Astrocyte of the cerebellum (primary cell): ENCODE results near the gene PRDM12.

Experiments
- DNase-seq: peaks from one replicate; pipeline ENCODE4 v3.0.0-alpha.2; 2011; ENCODE audit warnings: low read depth
- H3K4me3 ChIP-seq: 2 replicates; pipeline ENCODE4 v1.5.1; 2011; ENCODE audit warnings: mild to moderate bottlenecking, low read depth, low read length, moderate library complexity
- in situ Hi-C: cut with HindIII; loops from 2 replicates; pipeline ENCODE4 v1.10.0; 2017; ENCODE audit warnings: low sequenced_read_pairs
- TF ChIP-seq, protein P1 (sequence below): IDR thresholded peaks from 2 replicates; pipeline ENCODE4 v1.5.1; 2012; ENCODE audit warnings: low read length, low read depth, moderate library complexity, mild to moderate bottlenecking; ENCODE audit errors: missing control alignments

PRDM12 gene

DNA sequence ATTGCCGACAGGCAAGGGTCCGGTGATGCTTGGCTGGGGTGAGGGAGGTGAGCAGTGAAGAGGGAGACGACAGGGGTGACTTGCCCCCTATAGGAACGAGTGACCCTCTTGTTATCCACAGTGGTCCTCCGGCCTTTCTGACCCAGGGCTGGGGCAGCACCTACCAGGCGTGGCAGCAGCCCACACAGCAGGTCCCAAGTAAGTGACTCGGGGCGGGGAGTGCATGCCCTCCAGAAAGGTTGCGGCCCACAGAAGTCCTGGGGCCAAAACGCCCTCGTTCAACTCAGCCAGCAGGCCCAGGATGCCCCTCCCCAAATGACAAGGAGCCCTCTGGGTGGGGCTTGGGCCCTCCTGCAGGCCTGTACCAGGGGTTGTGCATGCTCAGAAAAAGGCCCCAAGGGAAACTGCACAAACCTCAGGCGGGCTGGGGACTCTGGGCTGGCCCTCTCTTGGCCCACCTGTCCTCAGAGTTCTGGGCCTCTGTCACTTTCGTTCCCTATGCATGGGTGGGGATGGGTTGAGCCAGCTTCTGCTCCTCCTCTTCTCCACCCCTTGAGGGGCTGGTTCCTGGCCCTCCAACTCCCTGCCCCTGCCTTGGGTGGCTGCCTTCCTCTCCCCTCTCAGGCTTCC is 32.2 kb upstream of the PRDM12 start:
- TF ChIP-seq, protein P1, sequence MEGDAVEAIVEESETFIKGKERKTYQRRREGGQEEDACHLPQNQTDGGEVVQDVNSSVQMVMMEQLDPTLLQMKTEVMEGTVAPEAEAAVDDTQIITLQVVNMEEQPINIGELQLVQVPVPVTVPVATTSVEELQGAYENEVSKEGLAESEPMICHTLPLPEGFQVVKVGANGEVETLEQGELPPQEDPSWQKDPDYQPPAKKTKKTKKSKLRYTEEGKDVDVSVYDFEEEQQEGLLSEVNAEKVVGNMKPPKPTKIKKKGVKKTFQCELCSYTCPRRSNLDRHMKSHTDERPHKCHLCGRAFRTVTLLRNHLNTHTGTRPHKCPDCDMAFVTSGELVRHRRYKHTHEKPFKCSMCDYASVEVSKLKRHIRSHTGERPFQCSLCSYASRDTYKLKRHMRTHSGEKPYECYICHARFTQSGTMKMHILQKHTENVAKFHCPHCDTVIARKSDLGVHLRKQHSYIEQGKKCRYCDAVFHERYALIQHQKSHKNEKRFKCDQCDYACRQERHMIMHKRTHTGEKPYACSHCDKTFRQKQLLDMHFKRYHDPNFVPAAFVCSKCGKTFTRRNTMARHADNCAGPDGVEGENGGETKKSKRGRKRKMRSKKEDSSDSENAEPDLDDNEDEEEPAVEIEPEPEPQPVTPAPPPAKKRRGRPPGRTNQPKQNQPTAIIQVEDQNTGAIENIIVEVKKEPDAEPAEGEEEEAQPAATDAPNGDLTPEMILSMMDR, result no peak
- no peak overlapping the region for H3K4me3 ChIP-seq
- in situ Hi-C loops, result no loop called here
- DNase-seq, result no peak

DNA sequence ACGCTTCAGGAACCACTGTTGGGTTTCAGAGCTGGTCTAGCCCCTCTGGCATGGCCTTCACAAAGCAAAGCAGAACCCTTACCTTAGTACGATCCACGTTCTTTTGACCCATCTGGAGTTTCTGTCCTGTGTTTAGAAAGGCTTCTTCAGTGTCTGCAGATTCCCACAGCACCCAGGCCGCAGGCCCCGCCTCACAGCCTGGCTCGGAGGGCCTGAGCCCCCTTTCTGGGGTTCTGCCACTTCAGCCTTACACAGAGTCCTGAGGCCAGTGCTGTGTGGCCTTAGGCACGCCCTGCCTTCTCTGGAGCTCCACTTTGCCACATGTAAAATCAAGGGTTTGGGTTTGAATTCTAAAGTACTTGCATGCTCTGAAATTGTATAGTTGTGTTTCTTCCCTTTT is 31.6 kb upstream of the PRDM12 start:
- TF ChIP-seq, protein P1, result no peak
- no peak overlapping the region for H3K4me3 ChIP-seq
- DNase-seq, result no peak
- in situ Hi-C loops, result no loop called here

DNA sequence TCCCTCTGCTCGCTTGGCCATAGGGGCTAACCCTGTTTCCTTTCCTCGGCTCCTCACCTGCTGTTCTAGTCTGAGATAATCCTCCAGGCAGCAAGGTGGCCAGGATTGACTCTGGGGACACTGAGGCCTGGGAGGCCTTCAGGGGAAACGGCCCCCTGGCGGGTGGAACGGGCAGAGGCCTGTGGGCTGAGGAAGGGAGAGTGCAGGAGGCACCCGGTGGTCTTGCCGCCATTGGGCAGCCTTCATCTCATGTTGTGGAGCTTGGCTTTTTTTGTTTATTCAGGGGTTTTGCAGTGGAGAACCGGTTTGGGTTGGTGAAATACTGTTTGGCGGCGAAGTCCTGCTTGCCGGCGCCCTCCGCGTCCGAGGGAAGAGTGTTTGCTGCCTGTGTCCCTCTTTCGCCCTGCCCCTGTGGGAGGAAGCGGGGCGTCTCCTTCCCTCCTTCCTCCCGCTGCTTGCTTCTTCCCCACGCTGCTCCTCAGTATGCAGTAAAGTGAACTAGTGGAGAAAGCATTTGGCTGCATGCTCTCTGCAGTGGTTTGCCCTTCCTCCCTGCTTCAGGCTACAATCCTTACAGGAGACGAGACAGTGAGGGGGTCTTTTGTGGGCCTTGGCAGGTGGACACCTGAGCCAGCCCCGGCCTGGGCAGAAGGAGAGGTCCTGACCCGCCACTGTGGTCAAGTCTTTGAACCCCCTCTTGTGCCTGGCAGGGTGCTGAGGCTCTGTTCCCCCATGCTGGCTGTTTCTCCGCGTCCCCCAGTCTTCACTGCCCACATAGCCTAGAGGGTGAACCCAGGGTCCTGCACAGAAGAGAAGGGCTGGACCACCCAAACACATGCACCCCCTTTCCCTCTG is 30.8 kb upstream of the PRDM12 start:
- TF ChIP-seq, protein P1, result no peak
- DNase-seq, result no peak
- in situ Hi-C loops, result no loop called here
- H3K4me3 ChIP-seq, result no peak overlapping the region

DNA sequence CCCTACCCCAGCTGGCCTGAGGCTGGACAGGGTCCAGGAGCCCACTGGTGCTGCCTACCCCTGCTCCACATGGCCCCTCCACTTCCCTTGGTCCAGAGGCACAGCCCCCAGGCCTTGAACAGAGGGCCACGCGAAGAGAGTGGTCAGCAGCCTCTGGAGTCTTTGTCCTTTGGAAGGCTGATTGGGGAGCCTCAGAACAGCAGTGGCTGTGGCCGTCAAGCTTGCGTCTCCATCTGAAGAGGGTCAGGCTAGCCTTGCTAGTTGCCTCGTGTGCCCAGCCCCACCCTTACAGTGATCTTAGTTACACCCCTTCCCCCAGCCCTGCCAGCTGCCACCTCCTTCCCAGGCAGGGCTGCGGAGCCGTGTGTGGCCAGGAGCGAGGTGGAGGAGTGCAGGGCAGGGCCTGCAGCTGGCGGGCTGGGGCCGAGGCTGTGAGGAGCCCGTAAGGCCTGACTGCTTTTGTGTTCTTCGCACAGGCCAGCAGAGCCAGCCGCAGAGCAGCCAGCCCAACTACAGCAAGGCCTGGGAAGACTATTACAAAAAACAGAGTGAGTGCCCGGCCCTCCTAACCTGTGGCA is 30.1 kb upstream of the PRDM12 start:
- TF ChIP-seq, protein P1, result no peak
- in situ Hi-C loops, result no loop called here
- no peak overlapping the region for H3K4me3 ChIP-seq
- DNase-seq, result no peak

DNA sequence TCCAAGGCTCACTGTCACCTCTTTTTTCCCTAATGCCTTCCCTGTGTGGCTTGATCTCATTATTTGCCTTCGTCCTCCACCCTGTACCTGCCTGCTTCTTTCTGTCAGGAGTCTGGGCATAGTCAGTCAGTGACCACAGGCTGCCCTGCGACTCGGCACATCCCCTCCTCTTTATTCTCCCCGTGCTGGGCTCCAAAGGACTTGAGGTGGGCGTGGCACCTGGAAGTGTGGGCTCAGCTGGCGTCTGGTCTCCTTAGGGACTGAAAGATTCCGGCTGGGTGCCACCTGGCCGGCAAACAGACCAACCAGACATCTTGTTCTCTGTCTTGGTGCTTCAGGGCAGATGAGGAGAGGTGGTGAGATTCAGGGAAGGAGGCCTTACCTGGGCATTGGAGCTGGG is 29.6 kb upstream of the PRDM12 start:
- H3K4me3 ChIP-seq, result no peak overlapping the region
- TF ChIP-seq, protein P1, result no peak
- no peak for DNase-seq
- in situ Hi-C loops, result no loop called here

DNA sequence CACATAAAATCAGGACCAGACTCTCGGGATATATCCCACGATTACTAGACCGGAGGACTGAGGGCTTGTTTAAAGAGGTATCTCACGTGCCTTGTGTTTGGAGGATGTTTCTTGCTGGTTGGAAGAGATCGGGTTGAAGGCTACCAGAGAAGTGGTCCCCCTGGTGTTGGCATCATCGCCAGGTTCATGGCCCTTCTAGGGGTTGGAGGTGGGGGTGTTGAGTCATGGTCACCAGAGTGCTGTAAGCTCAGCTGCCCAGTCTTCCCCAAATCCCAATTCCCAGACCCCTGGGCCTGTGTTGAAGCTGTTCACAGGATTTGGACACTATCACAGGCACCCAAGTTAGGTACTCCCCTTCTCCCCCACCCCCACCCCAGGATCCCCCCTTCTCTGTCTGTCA is 29.1 kb upstream of the PRDM12 start:
- no peak overlapping the region for H3K4me3 ChIP-seq
- no peak for DNase-seq
- in situ Hi-C loops, result no loop called here
- TF ChIP-seq, protein P1, result no peak
